Transverse colon (tissue), 4 donors: ENCODE data around the gene EYA4. TPM values are rescaled to one million over a fixed set of nuclear protein-coding genes. Genes with fewer than 3 reads are reported as not detected.

Experiments used
- DNase-seq: peaks from one replicate; pipeline ENCODE4 v3.0.0-alpha.2; 2019
- H3K27ac ChIP-seq, 4 donors: fragments of 200-600 bp; sonication (generic); 2 replicates each; pipeline ENCODE4 v1.5.1; 2016 to 2018; ENCODE audit warnings: inconsistent platforms in 4 of 4
- H3K27me3 ChIP-seq: fragments of 200-600 bp; sonication (generic); 2 replicates; pipeline ENCODE4 v1.5.1; 2017; ENCODE audit warnings: inconsistent platforms
- H3K36me3 ChIP-seq, 4 donors: fragments of 200-600 bp; sonication (generic); 2 replicates each; pipeline ENCODE4 v1.5.1; 2017 to 2019; ENCODE audit warnings: inconsistent platforms in 4 of 4
- H3K4me1 ChIP-seq, 4 donors: fragments of 200-600 bp; sonication (generic); 2 replicates each; pipeline ENCODE4 v1.5.1; 2017 to 2020; ENCODE audit warnings: inconsistent platforms in 4 of 4
- H3K4me3 ChIP-seq, 4 donors: fragments of 200-600 bp; sonication (generic); 1 replicate in 1 of 4; 2 replicates in 3 of 4; pipeline versions ENCODE4 v1.5.1 to v1.6.1; 2017 to 2019; ENCODE audit warnings: inconsistent platforms in 4 of 4
- H3K9me3 ChIP-seq, 2 donors: fragments of 200-600 bp; sonication (generic); 2 replicates each; pipeline ENCODE4 v1.5.1; 2017 to 2019; ENCODE audit warnings: inconsistent platforms in 2 of 2
- EP300 ChIP-seq: sonication (generic); formaldehyde crosslinking; IDR thresholded peaks from one replicate; pipeline ENCODE4 v1.6.1; 2017; ENCODE audit warnings: antibody characterized with exemption, low read depth
- POLR2A ChIP-seq: fragments of 450-650 bp; IDR thresholded peaks from one replicate; pipeline ENCODE4 v1.6.1; 2016; ENCODE audit warnings: antibody characterized with exemption, mild to moderate bottlenecking, moderate library complexity
- POLR2AphosphoS5 ChIP-seq, 3 donors: sonication (generic); formaldehyde crosslinking; IDR thresholded peaks; one replicate each; pipeline ENCODE4 v1.6.1; 2016; ENCODE audit warnings: antibody characterized with exemption in 3 of 3
- WGBS, 2 donors: methylation state at CpG; one replicate each; pipeline ENCODE4 v1.1.5; 2018; ENCODE audit warnings: low coverage in 1 of 2; 5-methylcytosine and 5-hydroxymethylcytosine counted together
- in situ Hi-C, 4 donors: fragments of 200-750 bp; cut with MboI; loops; one replicate each; pipeline versions ENCODE4 v1.15.0 to v1.15.1; 2017; ENCODE audit warnings: low sequenced_read_pairs in 3 of 4, low pct_ligation_motif_present in 1 of 4, low pct_unique_long_range_greater_than_20kb in 1 of 4
- intact Hi-C: fragments of 100-400 bp; cut with DNase I; formaldehyde crosslinking; loops from one replicate; pipeline ENCODE4 v1.15.1; 2023; ENCODE audit warnings: low total_unique reads
- total RNA-seq, 4 donors: library from RNA; depleted of rRNA; stranded (reverse); fragments of >200 nt; gene quantifications; one replicate each; pipeline ENCODE4 v1.1.0, GENCODE V29; 2016
- TF ChIP-seq, protein P1 (sequence below), 5 experiments: fragments of 200-600 bp in 3 of 5; fragments of 450-650 bp in 2 of 5; sonication (generic) in 3 of 5; IDR thresholded peaks; 1 replicate in 2 of 5; 2 replicates in 3 of 5; pipeline ENCODE4 v1.5.1; 2016 to 2017; ENCODE audit warnings: antibody characterized with exemption in 5 of 5, inconsistent platforms in 3 of 5, mild to moderate bottlenecking in 2 of 5, moderate library complexity in 1 of 5

The EYA4 gene
- total RNA-seq, 4 donors from 2014 or later: 0.27 to 0.64 TPM; not detected in 2

DNA sequence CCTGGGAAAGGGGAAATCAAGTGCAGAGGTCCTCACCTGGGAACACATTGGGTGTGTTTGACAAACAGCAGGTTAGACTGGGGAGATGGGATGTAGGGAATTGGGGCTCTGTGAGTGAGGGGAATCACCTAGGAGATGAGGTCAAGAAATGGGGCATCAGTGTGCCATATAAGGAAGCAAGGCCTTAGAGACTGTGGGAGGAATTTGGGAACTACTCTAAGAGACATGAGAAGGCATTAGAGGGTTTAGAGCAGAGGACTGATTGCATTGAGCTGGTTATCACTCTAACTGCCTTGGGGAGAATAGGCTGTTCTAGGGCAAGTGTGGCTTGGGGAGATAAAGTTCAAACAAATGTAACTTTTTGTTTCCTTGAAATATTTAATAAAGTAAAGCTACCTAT is 189.9 kb downstream of the EYA4 start:
- DNase-seq: no peak
- Histone ChIP-seq H3K27me3 (no peaks in the 10 kb centered on the region), H3K9me3 (no peaks in the 10 kb centered on the region), H3K36me3 (no peaks in the 10 kb centered on the region), H3K4me1 (no peaks in the 10 kb centered on the region), H3K4me3 (no peak overlapping the region), H3K27ac (no peak overlapping the region)
- intact Hi-C loops (no loop called here), in situ Hi-C loops (no loop called here)
- TF ChIP-seq, protein P1, sequence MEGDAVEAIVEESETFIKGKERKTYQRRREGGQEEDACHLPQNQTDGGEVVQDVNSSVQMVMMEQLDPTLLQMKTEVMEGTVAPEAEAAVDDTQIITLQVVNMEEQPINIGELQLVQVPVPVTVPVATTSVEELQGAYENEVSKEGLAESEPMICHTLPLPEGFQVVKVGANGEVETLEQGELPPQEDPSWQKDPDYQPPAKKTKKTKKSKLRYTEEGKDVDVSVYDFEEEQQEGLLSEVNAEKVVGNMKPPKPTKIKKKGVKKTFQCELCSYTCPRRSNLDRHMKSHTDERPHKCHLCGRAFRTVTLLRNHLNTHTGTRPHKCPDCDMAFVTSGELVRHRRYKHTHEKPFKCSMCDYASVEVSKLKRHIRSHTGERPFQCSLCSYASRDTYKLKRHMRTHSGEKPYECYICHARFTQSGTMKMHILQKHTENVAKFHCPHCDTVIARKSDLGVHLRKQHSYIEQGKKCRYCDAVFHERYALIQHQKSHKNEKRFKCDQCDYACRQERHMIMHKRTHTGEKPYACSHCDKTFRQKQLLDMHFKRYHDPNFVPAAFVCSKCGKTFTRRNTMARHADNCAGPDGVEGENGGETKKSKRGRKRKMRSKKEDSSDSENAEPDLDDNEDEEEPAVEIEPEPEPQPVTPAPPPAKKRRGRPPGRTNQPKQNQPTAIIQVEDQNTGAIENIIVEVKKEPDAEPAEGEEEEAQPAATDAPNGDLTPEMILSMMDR (IDR thresholded peaks at IDR 0.05): no peak
- TF ChIP-seq POLR2A (no peak), EP300 (no peak), POLR2AphosphoS5 (IDR thresholded peaks at IDR 0.05) (no peak)

DNA sequence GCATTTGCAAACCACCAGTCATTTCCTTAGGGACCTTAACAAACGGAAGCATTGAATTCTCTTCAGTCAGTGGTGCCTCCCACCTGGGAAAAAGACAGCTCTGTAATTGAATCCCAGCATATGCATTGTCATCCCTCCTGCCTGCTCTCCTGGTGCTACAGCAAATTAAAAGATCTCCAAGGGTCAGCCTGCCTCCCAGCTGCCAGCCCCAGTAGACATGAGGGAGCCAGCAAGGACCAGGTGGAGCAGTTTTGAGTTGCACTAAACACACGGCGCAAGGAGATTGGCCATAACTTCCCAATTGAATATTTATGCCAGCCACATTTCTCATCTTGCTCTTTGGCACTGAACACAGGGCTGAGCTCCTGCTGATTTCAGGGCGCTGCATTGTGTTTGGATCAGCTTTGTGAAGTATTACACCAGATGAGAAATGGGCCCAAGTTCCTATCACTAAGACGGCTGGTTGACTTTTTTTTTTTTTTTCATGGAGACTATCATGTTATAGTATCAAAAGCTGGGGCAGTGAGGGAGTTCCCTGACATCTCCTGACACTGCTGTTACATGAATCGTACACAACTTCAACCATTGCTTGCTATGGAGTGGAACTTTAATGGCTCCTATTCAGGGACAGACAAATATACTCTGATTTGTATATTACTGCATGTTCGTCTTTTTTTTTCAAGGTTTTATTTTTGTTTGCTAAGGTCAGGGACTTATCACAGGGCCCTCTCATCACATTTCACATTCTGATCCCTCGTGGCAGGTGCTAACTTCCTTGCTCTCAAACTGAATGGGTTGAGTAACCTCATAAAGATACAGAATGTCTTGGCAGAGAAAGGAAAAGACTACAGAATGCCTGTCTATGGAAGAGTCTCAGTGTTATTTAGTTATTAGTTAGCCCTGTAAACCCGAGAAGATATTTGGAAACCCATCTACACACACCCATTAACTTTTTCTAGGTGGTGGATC is 191.1 kb downstream of the EYA4 start:
- H3K4me1 ChIP-seq: no peaks in the 10 kb centered on the region
- no peak for DNase-seq
- intact Hi-C loops: no loop called here
- H3K9me3 ChIP-seq: no peaks in the 10 kb centered on the region
- no peak overlapping the region for H3K4me3 ChIP-seq
- WGBS, 2 donors: 51 to 54% methylated on average over 8 to 9 of the region's 9 CpGs
- in situ Hi-C loops: no loop called here
- no peaks in the 10 kb centered on the region for H3K27me3 ChIP-seq
- no peak overlapping the region for H3K27ac ChIP-seq
- H3K36me3 ChIP-seq: no peaks in the 10 kb centered on the region
- TF ChIP-seq, protein P1 (IDR thresholded peaks at IDR 0.05): no peak
- TF ChIP-seq EP300 (no peak), POLR2A (no peak), POLR2AphosphoS5 (IDR thresholded peaks at IDR 0.05) (no peak)

DNA sequence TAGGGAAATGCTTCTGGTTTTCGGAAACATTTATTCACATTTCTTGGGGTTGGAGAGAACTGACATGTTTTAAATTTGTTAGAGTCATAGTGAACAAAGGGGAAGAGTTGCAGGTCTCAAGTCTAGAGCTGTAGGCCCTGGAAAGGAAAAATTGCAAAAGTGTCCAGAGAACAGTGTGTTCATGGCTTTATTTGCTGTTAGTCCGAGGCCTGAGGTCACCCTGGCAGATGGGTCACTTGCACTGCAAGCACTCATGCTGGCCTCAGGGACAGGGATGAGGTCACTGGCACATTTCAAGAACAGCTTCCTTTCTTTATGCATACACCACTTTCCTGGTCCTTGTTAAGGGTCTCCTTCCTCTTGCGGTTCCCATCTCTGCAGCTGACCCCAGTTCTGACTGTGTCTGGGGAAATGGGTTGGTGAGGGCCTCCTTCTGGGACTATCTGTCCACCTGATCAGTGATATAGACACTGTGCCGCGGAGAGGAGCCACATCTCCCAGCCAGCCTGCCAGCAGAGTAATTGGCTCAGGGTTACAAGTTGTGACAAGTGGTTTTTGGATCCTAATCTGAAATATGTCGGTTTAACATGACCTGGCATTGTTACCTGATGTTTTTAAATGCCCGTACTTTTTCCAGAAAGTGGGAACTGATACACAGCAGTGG is 194.0 kb downstream of the EYA4 start:
- Histone ChIP-seq H3K9me3 (no peaks in the 10 kb centered on the region), H3K4me1 (no peaks in the 10 kb centered on the region), H3K36me3 (no peaks in the 10 kb centered on the region), H3K4me3 (no peak overlapping the region), H3K27ac (no peak overlapping the region), H3K27me3 (no peaks in the 10 kb centered on the region)
- intact Hi-C loops (no loop called here), in situ Hi-C loops (no loop called here)
- no peak for DNase-seq
- no peak for TF ChIP-seq POLR2A
- no peak for TF ChIP-seq EP300
- TF ChIP-seq, protein P1 (IDR thresholded peaks at IDR 0.05): no peak
- TF ChIP-seq POLR2AphosphoS5 (IDR thresholded peaks at IDR 0.05): no peak
- 71 to 77% methylated on average over 2 to 7 of the region's 7 CpGs for WGBS, 2 donors

DNA sequence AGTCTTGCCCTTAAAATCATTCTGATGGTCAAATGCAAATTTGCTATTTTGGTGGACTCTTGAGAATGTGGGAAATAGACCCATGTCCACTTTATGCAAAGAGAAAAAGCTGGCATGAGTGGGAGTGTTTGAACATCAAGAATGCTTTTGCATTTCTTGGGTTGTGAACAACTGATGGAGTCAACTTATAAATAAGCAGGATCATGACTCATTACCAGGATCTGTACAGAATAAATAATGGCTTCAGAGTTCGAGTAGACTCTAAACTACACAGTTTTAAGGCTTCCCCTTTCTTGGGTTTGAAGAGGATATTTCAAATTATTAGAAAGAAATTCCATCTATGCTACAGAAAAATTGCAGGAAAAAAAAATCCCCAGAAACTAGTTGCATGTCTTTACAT is 195.5 kb downstream of the EYA4 start:
- Histone ChIP-seq H3K9me3 (no peaks in the 10 kb centered on the region), H3K4me1 (no peaks in the 10 kb centered on the region), H3K4me3 (no peak overlapping the region), H3K27ac (no peak overlapping the region), H3K27me3 (no peaks in the 10 kb centered on the region), H3K36me3 (no peaks in the 10 kb centered on the region)
- 33 to 80% methylated on average over 1 of the region's 1 CpG for WGBS, 2 donors
- intact Hi-C loops: no loop called here
- no peak for DNase-seq
- TF ChIP-seq EP300 (no peak), POLR2AphosphoS5 (IDR thresholded peaks at IDR 0.05) (no peak), POLR2A (no peak)
- TF ChIP-seq, protein P1 (IDR thresholded peaks at IDR 0.05): no peak
- in situ Hi-C loops: no loop called here
